Right cardiac atrium (tissue), 5 donors: ENCODE data around the gene MTARC1. TPM values are rescaled to one million over a fixed set of nuclear protein-coding genes. Genes with fewer than 3 reads are reported as not detected.

ENCODE experiments used
- ATAC-seq, 2 donors: fragments of 200-7000 bp; cut with Tn5 transposase; one replicate each; pipeline versions ENCODE4 v1.8.0 to v1.9.1; 2020; ENCODE audit warnings: moderate library complexity in 2 of 2, mild to moderate bottlenecking in 1 of 2
- DNase-seq, 3 donors: peaks; one replicate each; pipeline ENCODE4 v3.0.0-alpha.2; 2020
- H3K27ac ChIP-seq: one replicate; pipeline ENCODE4 v1.5.1; 2013; ENCODE audit warnings: mild to moderate bottlenecking, low read length, control low read depth, moderate library complexity
- H3K27me3 ChIP-seq: one replicate; pipeline ENCODE4 v1.6.1; 2013; ENCODE audit not compliant: control insufficient read depth, insufficient read depth
- H3K4me1 ChIP-seq: one replicate; pipeline ENCODE4 v1.6.1; 2013; ENCODE audit warnings: low read length; ENCODE audit not compliant: control insufficient read depth, insufficient read depth
- H3K4me3 ChIP-seq: one replicate; pipeline ENCODE4 v1.5.1; 2013; ENCODE audit warnings: low read length, control low read depth
- H3K9me3 ChIP-seq: one replicate; pipeline ENCODE4 v1.6.1; 2013; ENCODE audit warnings: low read length; ENCODE audit not compliant: control insufficient read depth
- WGBS: extraction: QIAGEN DNeasy Blood & Tissue Kit; methylation state at CpG from one replicate; pipeline ENCODE4 v1.1.7; 2013; 5-methylcytosine and 5-hydroxymethylcytosine counted together
- intact Hi-C, 4 donors: fragments of 100-400 bp; cut with DNase I; formaldehyde crosslinking; loops; one replicate each; pipeline versions ENCODE4 v1.11.0 to v1.14.0; 2022 to 2023
- polyA plus RNA-seq: library from polyadenylated mRNA; stranded (reverse); fragments of 200-250 nt; gene quantifications from one replicate; pipeline ENCODE4 v1.2.3, GENCODE V29; 2013
- total RNA-seq, 4 donors: library from RNA; stranded (reverse); fragmentation: NEBNext Ultra II Directional; extraction: Animal tissue kit (Norgen Biotek cat#: 25700); gene quantifications; one replicate each; pipeline ENCODE4 v1.2.1, GENCODE V29; 2021
- donor health status: healthy with polysubstance abuse.
- donor health status: DM: no; HTN: yes; CAD: no.
- donor health status: DM: no; HTN: no; CAD: no.
- donor health status: DM: no; HTN: yes; CAD: no; lungs with severe emphysema.
- donor health status: DM: yes; HTN: yes; CAD: no.

The MTARC1 gene
- total and polyA plus RNA-seq, 5 donors, result 3.2 to 13.4 (median 3.6) TPM

DNA sequence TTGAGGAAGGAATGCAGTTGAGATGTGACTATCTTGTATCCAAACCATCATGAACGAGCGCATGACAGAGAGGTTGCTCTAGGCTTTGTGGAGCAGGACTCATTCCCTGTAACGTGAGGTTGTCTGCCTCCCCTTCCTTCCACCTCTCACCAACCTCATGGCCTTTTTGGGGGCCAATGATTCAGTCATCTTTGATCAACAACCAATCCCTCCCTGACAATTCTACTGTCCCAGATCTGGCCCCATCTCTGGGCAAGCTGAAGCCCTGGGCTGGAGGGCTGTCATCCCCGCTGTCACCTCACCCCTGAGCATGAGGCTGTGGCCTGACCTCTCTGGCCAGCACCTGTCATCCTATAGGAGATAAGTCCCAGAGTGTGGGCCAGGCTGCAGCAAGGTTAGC lies 19.7 kb downstream of the MTARC1 start:
- no peaks in the 10 kb centered on the region for H3K4me1 ChIP-seq
- 96% methylated on average over 4 of the region's 4 CpGs for WGBS
- H3K27me3 ChIP-seq, result no peaks in the 10 kb centered on the region
- H3K27ac ChIP-seq, result no peak overlapping the region
- ATAC-seq (no peak), DNase-seq (no peak)
- no peak overlapping the region for H3K4me3 ChIP-seq
- H3K9me3 ChIP-seq, result no peaks in the 10 kb centered on the region
- intact Hi-C loops, result no loop called here

- 87% methylated on average over 6 of the region's 6 CpGs for WGBS
- intact Hi-C loops, result no loop called here
These were observed 21.0 kb downstream of the MTARC1 start for GRCh38 chr1:220807726-220808125.

DNA sequence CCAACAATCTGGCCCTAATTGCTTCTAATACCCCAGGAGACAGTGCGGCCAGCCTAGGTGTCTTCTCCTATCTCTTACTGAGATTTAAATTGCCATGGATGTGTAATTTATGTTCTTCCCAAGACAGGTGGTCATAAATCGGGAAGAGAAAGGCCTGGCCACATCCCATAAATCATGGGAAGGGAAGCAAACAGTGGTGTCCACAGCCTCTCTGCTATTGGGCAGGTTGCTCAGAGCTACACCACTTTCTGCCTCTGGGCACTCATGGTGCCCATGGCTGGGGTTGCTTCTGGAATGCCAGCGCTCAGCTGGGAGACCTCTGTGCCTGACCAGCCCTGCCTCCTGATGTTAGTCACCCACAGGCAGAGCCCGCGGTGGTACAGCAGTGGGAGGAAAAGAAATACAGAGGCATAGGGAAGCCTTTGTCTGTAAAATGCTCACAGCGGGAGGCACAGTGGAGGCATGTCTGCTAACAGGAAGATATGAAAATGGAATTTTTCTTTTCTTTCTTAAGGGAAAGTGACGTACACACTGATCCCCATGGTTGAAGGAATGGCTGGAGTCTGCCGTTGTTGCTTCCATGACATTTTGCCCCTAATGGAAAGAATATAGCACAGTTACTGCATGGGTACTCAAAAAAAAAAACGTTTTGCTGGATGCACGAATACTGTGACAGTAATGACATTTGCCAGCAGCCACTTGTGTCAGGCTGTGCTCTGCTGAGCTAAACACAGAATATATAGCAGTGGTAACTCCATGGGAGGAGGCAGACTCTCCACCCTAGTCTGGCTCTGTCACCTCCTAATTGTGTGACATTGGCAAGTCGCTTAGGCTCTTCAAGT lies 21.9 kb downstream of the MTARC1 start:
- Histone ChIP-seq H3K9me3 (no peaks in the 10 kb centered on the region), H3K27me3 (no peaks in the 10 kb centered on the region), H3K4me1 (no peaks in the 10 kb centered on the region), H3K4me3 (no peak overlapping the region), H3K27ac (peak overlapping the region; percentile 13)
- 77% methylated on average over 11 of the region's 11 CpGs for WGBS
- intact Hi-C loops, result no loop called here
- DNase-seq (no peak), ATAC-seq (peak; percentile 20 to 23)

More at GRCh38 chr1:220807726-220808125, 21.0 kb downstream of the MTARC1 start:
- Histone ChIP-seq H3K4me3 (no peak overlapping the region), H3K9me3 (no peaks in the 10 kb centered on the region), H3K27ac (no peak overlapping the region), H3K4me1 (no peaks in the 10 kb centered on the region), H3K27me3 (no peaks in the 10 kb centered on the region)
- no peak for ATAC-seq
- no peak for DNase-seq

- no peaks in the 10 kb centered on the region for H3K27me3 ChIP-seq
- H3K27ac ChIP-seq, result no peak overlapping the region
- no peak overlapping the region for H3K4me3 ChIP-seq
- DNase-seq (no peak), ATAC-seq (no peak)
- intact Hi-C loops, result no loop called here
- no peaks in the 10 kb centered on the region for H3K4me1 ChIP-seq
- H3K9me3 ChIP-seq, result no peaks in the 10 kb centered on the region
- whole genome bisulfite sequencing, result 72% methylated on average over 6 of the region's 6 CpGs
These were observed 22.5 kb downstream of the MTARC1 start for GRCh38 chr1:220809187-220809550.

DNA sequence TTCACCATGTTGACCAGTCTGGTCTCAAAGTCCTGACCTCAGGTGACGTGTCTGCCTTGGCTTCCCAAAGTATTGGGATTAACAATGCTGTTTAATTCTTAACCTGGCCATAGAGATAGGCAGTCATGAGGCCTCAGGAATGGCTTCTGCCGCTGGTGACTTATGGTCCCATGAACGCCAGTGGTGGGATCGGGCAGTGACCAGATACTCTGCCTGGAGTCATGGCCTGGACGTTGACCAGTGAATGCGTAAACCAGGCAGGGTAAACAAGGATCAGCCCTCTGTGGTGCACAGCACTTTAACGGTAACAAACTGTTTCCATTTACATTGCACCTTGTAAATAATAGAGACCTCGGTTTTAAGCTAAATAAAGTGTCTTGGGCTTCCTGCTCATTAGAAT lies 23.0 kb downstream of the MTARC1 start:
- H3K4me1 ChIP-seq, result no peaks in the 10 kb centered on the region
- H3K4me3 ChIP-seq, result no peak overlapping the region
- WGBS, result 88% methylated on average over 8 of the region's 8 CpGs
- ATAC-seq (no peak), DNase-seq (no peak)
- H3K9me3 ChIP-seq, result no peaks in the 10 kb centered on the region
- H3K27ac ChIP-seq, result no peak overlapping the region
- intact Hi-C loops, result no loop called here
- no peaks in the 10 kb centered on the region for H3K27me3 ChIP-seq

- Histone ChIP-seq H3K9me3 (no peaks in the 10 kb centered on the region), H3K4me1 (no peaks in the 10 kb centered on the region), H3K4me3 (no peak overlapping the region), H3K27ac (no peak overlapping the region), H3K27me3 (no peaks in the 10 kb centered on the region)
- DNase-seq (peak; percentile 85 to 94 (median 89)), ATAC-seq (peak; percentile 89 to 93)
- WGBS, result 23% methylated on average over 20 of the region's 20 CpGs
- intact Hi-C loops, result no loop called here
These were observed 23.5 kb downstream of the MTARC1 start for GRCh38 chr1:220810179-220810653.

DNA sequence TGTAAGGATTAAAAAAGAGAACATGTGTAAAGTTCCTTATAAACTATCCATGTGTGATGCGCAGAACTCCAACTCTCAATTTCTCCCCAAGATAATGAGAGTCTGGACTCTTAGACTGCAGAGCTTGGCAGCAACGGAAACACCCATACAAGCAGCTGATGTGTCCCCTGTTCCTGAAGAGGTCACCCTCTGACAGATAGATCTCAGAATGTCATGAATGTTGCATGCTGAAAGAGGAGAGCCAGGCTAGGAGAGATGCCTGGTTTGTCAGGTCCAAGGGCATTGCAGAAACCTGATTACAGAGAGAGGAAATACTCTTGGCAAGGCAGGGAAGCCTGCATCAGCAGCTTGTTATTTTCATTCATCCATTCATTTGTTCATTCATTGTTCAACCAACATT lies 24.2 kb downstream of the MTARC1 start:
- 85% methylated on average over 2 of the region's 2 CpGs for whole genome bisulfite sequencing

GRCh38 chr1:220811695-220812094 lies 25.0 kb downstream of the MTARC1 start:
- no peak for DNase-seq
- WGBS, result 94% methylated on average over 5 of the region's 5 CpGs
- Histone ChIP-seq H3K27ac (no peak overlapping the region), H3K9me3 (no peaks in the 10 kb centered on the region), H3K4me3 (no peak overlapping the region), H3K27me3 (no peaks in the 10 kb centered on the region), H3K4me1 (no peaks in the 10 kb centered on the region)
- intact Hi-C loops, result no loop called here
- ATAC-seq, result no peak

More for the DNA sequence above, 24.2 kb downstream of the MTARC1 start:
- ATAC-seq (peak in 1 of 2 donors; percentile 24), DNase-seq (no peak)
- Histone ChIP-seq H3K4me1 (no peaks in the 10 kb centered on the region), H3K27ac (no peak overlapping the region), H3K4me3 (no peak overlapping the region), H3K9me3 (no peaks in the 10 kb centered on the region), H3K27me3 (no peaks in the 10 kb centered on the region)
- intact Hi-C loops, result no loop called here

- ATAC-seq, result no peak
- no peaks in the 10 kb centered on the region for H3K9me3 ChIP-seq
- intact Hi-C loops, result no loop called here
- H3K27ac ChIP-seq, result no peak overlapping the region
- no peaks in the 10 kb centered on the region for H3K4me1 ChIP-seq
- H3K27me3 ChIP-seq, result no peaks in the 10 kb centered on the region
- no peak for DNase-seq
- no peak overlapping the region for H3K4me3 ChIP-seq
- 68% methylated on average over 6 of the region's 6 CpGs for WGBS
These were observed 25.6 kb downstream of the MTARC1 start for GRCh38 chr1:220812308-220812707.

DNA sequence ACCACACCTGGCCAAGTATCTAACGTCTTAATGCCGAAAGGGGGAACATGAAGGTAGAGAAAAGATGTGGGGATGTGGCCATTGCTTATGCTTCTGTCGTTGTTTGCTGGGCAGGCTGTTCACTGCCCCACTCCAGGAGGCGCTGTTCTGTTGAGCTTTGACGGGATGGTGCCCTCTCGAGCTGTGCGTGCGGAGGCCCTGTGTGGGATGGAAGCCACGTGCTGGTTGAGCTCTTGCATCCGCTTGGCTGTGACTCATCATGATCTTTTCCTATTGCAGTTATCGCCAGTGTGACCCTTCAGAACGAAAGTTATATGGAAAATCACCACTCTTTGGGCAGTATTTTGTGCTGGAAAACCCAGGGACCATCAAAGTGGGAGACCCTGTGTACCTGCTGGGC lies 26.3 kb downstream of the MTARC1 start:
- no peak for DNase-seq
- Histone ChIP-seq H3K9me3 (no peaks in the 10 kb centered on the region), H3K4me3 (no peak overlapping the region), H3K4me1 (no peaks in the 10 kb centered on the region), H3K27me3 (no peaks in the 10 kb centered on the region), H3K27ac (no peak overlapping the region)
- no peak for ATAC-seq
- intact Hi-C loops, result no loop called here
- 83% methylated on average over 12 of the region's 12 CpGs for WGBS

DNA sequence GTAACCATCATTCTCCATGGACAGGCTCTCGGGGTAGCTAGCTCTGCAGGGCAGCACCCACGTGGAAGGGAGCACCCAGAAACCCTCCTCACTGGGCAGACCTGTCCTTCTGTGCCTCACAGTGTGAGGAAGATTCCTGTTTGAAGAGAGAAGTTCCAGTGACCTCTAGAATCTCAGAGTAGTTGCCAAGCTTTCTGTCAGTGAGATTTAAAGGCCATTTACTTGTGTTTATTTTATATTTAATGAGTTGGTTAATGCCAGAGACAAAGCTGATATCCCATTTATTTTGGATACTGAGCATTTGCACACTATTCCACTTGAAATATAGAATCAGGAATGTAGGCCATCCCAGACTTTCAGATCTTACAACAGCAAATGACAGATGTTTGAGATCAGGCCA lies 28.7 kb downstream of the MTARC1 start:
- DNase-seq (no peak), ATAC-seq (no peak)
- WGBS, result 86% methylated on average over 2 of the region's 2 CpGs
- H3K27ac ChIP-seq, result no peak overlapping the region
- H3K4me3 ChIP-seq, result no peak overlapping the region
- H3K4me1 ChIP-seq, result no peaks in the 10 kb centered on the region
- intact Hi-C loops, result no loop called here
- no peaks in the 10 kb centered on the region for H3K27me3 ChIP-seq
- H3K9me3 ChIP-seq, result no peaks in the 10 kb centered on the region
